PC-3 (cell line): Measurements from ENCODE around the gene FOXP1. TPM values are rescaled to one million over a fixed set of nuclear protein-coding genes. Genes with fewer than 3 reads are reported as not detected.

ENCODE experiments used
- ATAC-seq: fragments of 200-7000 bp; cut with Tn5 transposase; 2 replicates; pipeline ENCODE4 v1.9.1; 2020; ENCODE audit warnings: mild to moderate bottlenecking, moderate library complexity
- BruUV-seq: library from RNA; stranded (reverse); fragments of 400-500 nt; replicated peaks from 2 replicates; lab custom pipeline; 2021; lab: Mats Ljungman, UMichigan
- CTCF ChIA-PET: fragments of 300-600 bp; sonication (Branson Sonifier 250); formaldehyde crosslinking; loops from one replicate; lab custom pipeline; 2022; ENCODE audit warnings: antibody characterized with exemption; lab: Charles Lee
- POLR2A ChIA-PET: fragments of 300-600 bp; sonication (Branson Sonifier 250); formaldehyde crosslinking; loops from one replicate; lab custom pipeline; 2022; ENCODE audit warnings: antibody characterized with exemption; ENCODE audit not compliant: unreplicated experiment; lab: Charles Lee
- DNase-seq: peaks from one replicate; pipeline ENCODE4 v3.0.0-alpha.2; 2015
- H2AFZ ChIP-seq: fragments of 300-600 bp; sonication (generic); 2 replicates; pipeline ENCODE4 v1.6.0; 2016; ENCODE audit warnings: antibody characterized with exemption, low read length
- H3F3A ChIP-seq: fragments of 300-600 bp; sonication (generic); one replicate; pipeline ENCODE4 v1.6.0; 2017; ENCODE audit warnings: antibody characterized with exemption, low read length, control low read depth, mild to moderate bottlenecking; ENCODE audit not compliant: unreplicated experiment
- H3K27ac ChIP-seq: fragments of 300-600 bp; sonication (generic); 2 replicates; pipeline ENCODE4 v1.5.1; 2016; ENCODE audit warnings: mild to moderate bottlenecking, low read length
- H3K27me3 ChIP-seq: fragments of 300-600 bp; sonication (generic); 2 replicates; pipeline ENCODE4 v1.6.1; 2016; ENCODE audit warnings: low read length, mixed read lengths
- H3K36me3 ChIP-seq: fragments of 300-600 bp; sonication (generic); 2 replicates; pipeline ENCODE4 v1.6.1; 2016; ENCODE audit warnings: low read depth, mixed run types, low read length, mixed read lengths
- H3K4me1 ChIP-seq: fragments of 300-600 bp; sonication (generic); 2 replicates; pipeline ENCODE4 v1.5.1; 2016; ENCODE audit warnings: low read length; ENCODE audit not compliant: insufficient read depth
- H3K4me2 ChIP-seq: fragments of 300-600 bp; sonication (generic); 2 replicates; pipeline ENCODE4 v1.6.0; 2016; ENCODE audit warnings: low read length
- H3K4me3 ChIP-seq: fragments of 300-600 bp; sonication (generic); 2 replicates; pipeline ENCODE4 v1.5.1; 2016; ENCODE audit warnings: mild to moderate bottlenecking, low read length, mixed read lengths
- H3K79me2 ChIP-seq: fragments of 300-600 bp; sonication (generic); 2 replicates; pipeline ENCODE4 v1.6.1; 2017; ENCODE audit warnings: low read length, mixed read lengths
- H3K9ac ChIP-seq: fragments of 300-600 bp; sonication (generic); 2 replicates; pipeline ENCODE4 v1.6.0; 2016; ENCODE audit warnings: mild to moderate bottlenecking, low read length
- H3K9me2 ChIP-seq: fragments of 300-600 bp; sonication (generic); replicated peaks from 2 replicates; pipeline ENCODE4 v1.6.1; 2016; ENCODE audit warnings: mixed run types, low read length, mixed read lengths
- H3K9me3 ChIP-seq: fragments of 300-600 bp; sonication (generic); 2 replicates; pipeline ENCODE4 v1.6.1; 2016; ENCODE audit warnings: low read length, mixed read lengths
- H4K20me1 ChIP-seq: fragments of 300-600 bp; sonication (generic); 2 replicates; pipeline ENCODE4 v1.6.1; 2016; ENCODE audit warnings: low read length, mixed read lengths
- EZH2 ChIP-seq: fragments of 300-600 bp; sonication (generic); IDR thresholded peaks from one replicate; pipeline ENCODE4 v1.6.1; 2017; ENCODE audit warnings: antibody characterized with exemption, mild to moderate bottlenecking, low read length; ENCODE audit not compliant: unreplicated experiment
- EZH2phosphoT487 ChIP-seq: fragments of 300-600 bp; sonication (generic); IDR thresholded peaks from 2 replicates; pipeline ENCODE4 v1.6.1; 2018; ENCODE audit warnings: mild to moderate bottlenecking, antibody characterized with exemption, low read length, borderline replicate concordance
- intact Hi-C: fragments of 100-400 bp; cut with micrococcal nuclease; formaldehyde crosslinking; loops from 2 replicates; pipeline ENCODE4 v1.9.0; 2023
- total RNA-seq: library from RNA; depleted of rRNA; stranded (reverse); fragments of >200 nt; gene quantifications from 2 replicates; pipeline ENCODE4 v1.2.3, GENCODE V29; 2014
- TF ChIP-seq, protein P1 (sequence below): fragments of 300-600 bp; sonication (generic); conservative IDR thresholded peaks from 2 replicates; pipeline ENCODE4 v1.5.1; 2017; ENCODE audit warnings: antibody characterized with exemption, low read depth, mild to moderate bottlenecking, low read length

The FOXP1 gene
- total RNA-seq, 1 experiment from 2014 or later, result 35.3 TPM

- Histone ChIP-seq H3K4me3 (no peak overlapping the region), H3K9ac (no peak overlapping the region), H4K20me1 (no peaks in the 10 kb centered on the region), H3K4me1 (no peaks in the 10 kb centered on the region), H3K9me2 (no peaks in the 10 kb centered on the region), H3K27ac (no peak overlapping the region), H3K36me3 (no peaks in the 10 kb centered on the region), H3K27me3 (no peaks in the 10 kb centered on the region), H2AFZ (no peak overlapping the region), H3K79me2 (no peaks in the 10 kb centered on the region), H3K4me2 (no peak overlapping the region), H3F3A (no peaks in the 10 kb centered on the region), H3K9me3 (no peaks in the 10 kb centered on the region)
- DNase-seq (no peak), ATAC-seq (no peak)
- POLR2A ChIA-PET, result no interaction called here
- CTCF ChIA-PET, result no interaction called here
- no TSS peak for BruUV-seq
- no peak for TF ChIP-seq EZH2
- TF ChIP-seq, protein P1, sequence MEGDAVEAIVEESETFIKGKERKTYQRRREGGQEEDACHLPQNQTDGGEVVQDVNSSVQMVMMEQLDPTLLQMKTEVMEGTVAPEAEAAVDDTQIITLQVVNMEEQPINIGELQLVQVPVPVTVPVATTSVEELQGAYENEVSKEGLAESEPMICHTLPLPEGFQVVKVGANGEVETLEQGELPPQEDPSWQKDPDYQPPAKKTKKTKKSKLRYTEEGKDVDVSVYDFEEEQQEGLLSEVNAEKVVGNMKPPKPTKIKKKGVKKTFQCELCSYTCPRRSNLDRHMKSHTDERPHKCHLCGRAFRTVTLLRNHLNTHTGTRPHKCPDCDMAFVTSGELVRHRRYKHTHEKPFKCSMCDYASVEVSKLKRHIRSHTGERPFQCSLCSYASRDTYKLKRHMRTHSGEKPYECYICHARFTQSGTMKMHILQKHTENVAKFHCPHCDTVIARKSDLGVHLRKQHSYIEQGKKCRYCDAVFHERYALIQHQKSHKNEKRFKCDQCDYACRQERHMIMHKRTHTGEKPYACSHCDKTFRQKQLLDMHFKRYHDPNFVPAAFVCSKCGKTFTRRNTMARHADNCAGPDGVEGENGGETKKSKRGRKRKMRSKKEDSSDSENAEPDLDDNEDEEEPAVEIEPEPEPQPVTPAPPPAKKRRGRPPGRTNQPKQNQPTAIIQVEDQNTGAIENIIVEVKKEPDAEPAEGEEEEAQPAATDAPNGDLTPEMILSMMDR, result 0 out of 2 replicates have a peak, but pooled peaks have one; percentile 12
- intact Hi-C loops, result no loop called here
Measured at GRCh38 chr3:71476950-71477349, 106.6 kb downstream of the FOXP1 start.

- H3K4me2 ChIP-seq, result no peak overlapping the region
- no peaks in the 10 kb centered on the region for H3K79me2 ChIP-seq
- H4K20me1 ChIP-seq, result no peaks in the 10 kb centered on the region
- intact Hi-C loops, result loop anchor here (1.0 to 10.0 kb wide), 5 partner anchors 44 to 216 kb away; no protein-coding TSS in a partner anchor
- TF ChIP-seq EZH2phosphoT487, result no peak
- TF ChIP-seq EZH2, result no peak
- TF ChIP-seq, protein P1, result no peak
- CTCF ChIA-PET, result interaction anchor here (0.7 kb wide), 1 partner anchor 8 kb away, joined by 3 read pairs; no protein-coding TSS in a partner anchor
- POLR2A ChIA-PET, result no interaction called here
- H2AFZ ChIP-seq, result no peak overlapping the region
- no peak overlapping the region for H3K4me3 ChIP-seq
- no peaks in the 10 kb centered on the region for H3K36me3 ChIP-seq
- BruUV-seq, result no TSS peak
- no peak overlapping the region for H3K9ac ChIP-seq
- H3K9me3 ChIP-seq, result no peaks in the 10 kb centered on the region
- H3K9me2 ChIP-seq, result no peaks in the 10 kb centered on the region
- DNase-seq, result no peak
- no peak overlapping the region for H3K27ac ChIP-seq
- no peaks in the 10 kb centered on the region for H3K27me3 ChIP-seq
- H3K4me1 ChIP-seq, result peaks cover 23% of the 10 kb centered on the region
- H3F3A ChIP-seq, result no peaks in the 10 kb centered on the region
- ATAC-seq, result no peak; the same call in none of the 2 replicates
Measured at GRCh38 chr3:71469138-71469435, 114.4 kb downstream of the FOXP1 start.

GRCh38 chr3:71468311-71469137, 115.0 kb downstream of the FOXP1 start:
- peak; percentile 60; the same call in 1 of the 2 replicates for ATAC-seq
- intact Hi-C loops, result loop anchor here (1.0 to 10.0 kb wide), 5 partner anchors 43 to 216 kb away; no protein-coding TSS in a partner anchor
- no peaks in the 10 kb centered on the region for H4K20me1 ChIP-seq

More at GRCh38 chr3:71468311-71469137, 115.0 kb downstream of the FOXP1 start:
- no peak for TF ChIP-seq EZH2phosphoT487
- no peak for TF ChIP-seq EZH2
- TF ChIP-seq, protein P1, result no peak
- TSS peak; percentile 22 for BruUV-seq
- H3K9ac ChIP-seq, result no peak overlapping the region
- no peaks in the 10 kb centered on the region for H3K9me2 ChIP-seq
- no peak overlapping the region for H3K4me2 ChIP-seq
- no peak overlapping the region for H3K4me3 ChIP-seq
- no peaks in the 10 kb centered on the region for H3K36me3 ChIP-seq
- no peak overlapping the region for H3K27ac ChIP-seq
- no peaks in the 10 kb centered on the region for H3K9me3 ChIP-seq
- ChIA-PET CTCF (interaction anchor here (0.7 kb wide), 1 partner anchor 8 kb away, joined by 3 read pairs; no protein-coding TSS in a partner anchor), POLR2A (no interaction called here)
- H3F3A ChIP-seq, result no peaks in the 10 kb centered on the region
- DNase-seq, result no peak
- H3K27me3 ChIP-seq, result no peaks in the 10 kb centered on the region
- H2AFZ ChIP-seq, result no peak overlapping the region
- peaks cover 23% of the 10 kb centered on the region for H3K4me1 ChIP-seq
- H3K79me2 ChIP-seq, result no peaks in the 10 kb centered on the region
